ENCODE data around the gene FRY.

Gene FRY

GRCh38 chr13:32017474-32017873 lies 14.1 kb upstream of the FRY start:
- no peak for DNase-seq

- DNase-seq, result peak in 1 of 2 donors; percentile 5
Observed at GRCh38 chr13:32019612-32020233, 11.9 kb upstream of the FRY start.

- DNase-seq, result no peak
Observed at GRCh38 chr13:32021785-32022184, 9.8 kb upstream of the FRY start.

DNA sequence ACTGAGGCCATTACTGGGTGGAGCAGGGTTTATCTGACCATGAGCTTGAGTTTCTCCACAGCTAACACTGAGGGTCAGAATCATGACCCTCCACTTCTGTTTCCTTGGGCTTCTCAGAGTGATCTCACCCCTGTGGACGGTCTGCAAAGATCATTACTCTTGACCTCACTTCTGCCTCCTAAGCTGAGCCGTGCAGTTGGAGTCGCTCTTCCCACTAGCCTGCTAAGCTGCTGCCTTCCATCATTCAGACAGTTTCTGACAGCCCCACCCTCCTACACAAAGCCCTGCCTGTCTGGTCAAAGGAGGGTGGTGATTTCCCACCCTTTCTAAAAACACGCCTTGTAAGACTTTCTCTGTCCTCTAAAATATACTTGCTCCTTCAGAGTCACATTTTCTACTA lies 9.3 kb upstream of the FRY start:
- no peak for DNase-seq

DNA sequence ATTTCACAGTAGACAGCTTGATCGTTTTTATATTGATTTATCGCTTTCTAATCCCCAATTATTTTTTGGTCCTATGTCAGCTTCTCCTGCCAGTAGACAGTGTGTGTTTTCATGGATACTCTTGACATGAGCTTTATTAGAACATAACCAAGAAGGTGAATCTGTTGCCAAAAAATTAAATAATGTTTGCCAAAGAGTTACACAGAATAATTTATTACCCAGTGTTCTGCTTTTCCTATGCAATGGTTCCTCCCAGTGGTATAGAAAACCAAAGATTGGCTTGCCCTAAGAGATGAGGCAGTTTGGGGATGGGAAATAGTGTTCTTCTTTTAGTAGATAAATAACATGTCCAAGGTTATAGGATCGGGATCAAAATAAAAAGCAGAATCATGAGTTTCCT lies 8.5 kb upstream of the FRY start:
- DNase-seq, result no peak

- no peak for DNase-seq
Observed at GRCh38 chr13:32023698-32024097, 7.9 kb upstream of the FRY start.

GRCh38 chr13:32024750-32025149 lies 6.8 kb upstream of the FRY start:
- no peak for DNase-seq

- DNase-seq, result no peak
Observed at GRCh38 chr13:32025730-32026129, 5.8 kb upstream of the FRY start.

DNA sequence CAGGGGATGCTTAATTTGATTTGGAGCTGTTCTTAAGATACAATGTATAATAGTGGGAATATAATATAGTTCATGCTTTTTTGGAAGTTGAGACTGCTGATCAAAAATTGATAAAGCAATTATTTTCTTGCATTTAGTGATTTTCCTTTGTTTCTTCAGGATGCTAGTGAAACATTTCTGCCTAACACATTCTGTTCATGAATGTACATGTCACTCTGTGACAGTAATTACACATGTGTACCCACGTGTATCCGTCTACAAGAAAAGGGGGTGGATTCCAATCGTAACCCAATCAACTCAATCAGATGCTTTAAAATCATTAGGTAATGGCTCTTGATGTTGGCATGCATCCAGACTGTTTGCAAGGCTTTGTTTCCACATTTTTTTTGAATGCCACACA lies 5.0 kb upstream of the FRY start:
- no peak for DNase-seq

- DNase-seq, result no peak
Observed at GRCh38 chr13:32028711-32029110, 2.9 kb upstream of the FRY start.

DNA sequence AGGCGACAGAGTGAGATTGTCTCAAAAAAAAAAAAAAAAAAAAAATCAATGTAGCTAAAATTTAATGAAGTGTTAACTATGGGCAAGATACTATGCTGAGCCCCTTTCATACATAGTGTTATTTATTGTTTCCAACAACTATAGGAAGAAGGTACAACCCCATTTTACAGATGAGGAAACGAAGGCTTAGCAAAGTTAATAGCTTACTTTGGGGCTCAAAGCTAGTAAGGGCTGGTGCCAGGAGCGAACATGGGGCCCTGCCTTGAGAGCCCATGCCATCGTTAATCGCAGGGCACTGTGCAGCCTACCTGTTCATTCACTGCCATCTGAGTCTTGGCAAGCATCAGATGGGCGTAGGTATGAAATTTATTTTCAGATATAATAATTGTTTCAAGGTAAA lies 1.9 kb upstream of the FRY start:
- DNase-seq, result no peak

DNA sequence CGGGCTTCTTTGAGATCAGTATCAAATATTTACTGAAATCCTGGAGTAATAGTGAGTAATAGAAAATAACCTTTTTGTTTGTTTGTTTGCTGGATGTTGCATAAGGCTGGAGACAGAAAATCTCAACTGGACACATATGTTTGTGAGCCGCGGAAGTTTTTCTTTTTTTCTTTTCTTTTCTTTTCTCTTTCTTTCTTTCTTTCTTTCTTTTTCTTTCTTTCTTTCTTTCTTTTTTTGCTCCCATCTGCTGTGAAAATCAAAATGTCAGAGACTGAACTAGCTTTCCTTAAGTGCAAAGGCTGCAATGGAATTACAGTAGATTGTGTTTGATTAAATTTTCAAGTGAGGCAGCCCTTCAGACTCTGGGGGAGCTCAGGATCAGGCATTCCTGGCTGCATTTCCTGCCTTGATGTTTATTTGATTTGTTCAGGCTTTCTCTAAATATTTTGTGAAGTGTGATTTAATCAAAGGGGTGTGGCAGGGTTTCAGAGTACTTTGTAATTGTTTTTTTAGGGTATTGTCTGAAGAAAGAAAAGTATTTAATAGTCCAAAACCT lies 319 bp downstream of the FRY start:
- no peak for DNase-seq

DNA sequence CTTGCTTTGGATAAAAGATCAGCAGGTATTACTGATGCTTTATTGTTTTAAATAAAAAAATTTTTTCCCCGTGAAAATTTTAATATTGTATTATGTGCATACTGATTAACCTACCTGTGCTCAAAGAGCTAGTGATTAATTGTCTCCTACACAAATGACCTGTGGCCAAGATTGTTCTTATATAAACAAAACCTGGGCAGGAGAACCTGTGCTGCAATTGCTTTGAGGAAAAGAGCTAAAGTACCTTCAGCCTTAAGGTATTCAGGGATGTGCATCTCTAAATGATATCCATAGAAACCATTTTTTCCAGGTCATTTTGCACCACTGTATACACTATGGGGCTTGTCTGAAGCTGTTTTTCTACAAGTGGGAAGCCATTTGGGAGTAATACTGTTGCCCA lies 1.2 kb downstream of the FRY start:
- DNase-seq, result no peak

DNA sequence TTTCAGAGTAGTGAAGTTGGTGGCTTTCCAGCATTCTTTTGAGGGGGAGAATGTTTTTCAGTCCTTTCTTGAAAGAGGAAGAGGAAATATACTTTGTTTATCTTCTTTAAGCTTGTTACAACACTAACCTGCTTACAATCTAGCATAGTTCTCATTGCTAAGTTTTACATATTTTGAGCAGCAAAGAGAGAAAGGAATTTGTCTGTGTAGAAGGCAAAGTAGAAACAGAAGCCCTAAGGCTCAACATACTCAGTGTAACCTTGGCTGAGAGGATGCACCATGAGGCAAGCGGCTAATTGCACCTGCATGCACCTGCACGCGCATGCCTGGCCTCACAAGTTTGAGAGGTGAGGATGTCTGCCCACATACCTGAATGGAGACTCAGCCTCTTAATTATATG lies 2.2 kb downstream of the FRY start:
- no peak for DNase-seq

- DNase-seq, result no peak
Observed at GRCh38 chr13:32035716-32036115, 4.1 kb downstream of the FRY start.

GRCh38 chr13:32036126-32036695 lies 4.6 kb downstream of the FRY start:
- DNase-seq, result no peak

- DNase-seq, result no peak
Observed at GRCh38 chr13:32036757-32037156, 5.2 kb downstream of the FRY start.

DNA sequence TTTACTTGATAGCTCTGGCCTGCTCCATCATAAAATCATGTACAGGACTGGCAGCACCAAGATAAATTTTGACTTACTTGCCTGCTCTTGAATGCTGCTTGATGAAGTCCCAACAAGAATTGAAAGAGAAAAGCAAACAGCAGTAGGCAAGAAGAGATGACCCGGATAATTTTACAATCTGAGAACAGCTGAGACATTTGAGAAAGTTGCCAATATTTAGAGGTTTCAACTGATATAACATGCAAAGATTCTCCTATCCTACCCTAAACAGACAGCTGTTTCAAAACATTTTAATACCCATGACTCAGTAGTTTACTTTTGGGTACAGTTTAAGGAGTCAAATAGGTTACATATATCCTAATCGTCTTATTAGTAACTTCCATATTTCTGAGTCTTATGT lies 5.9 kb downstream of the FRY start:
- no peak for DNase-seq

GRCh38 chr13:32038343-32038742 lies 6.8 kb downstream of the FRY start:
- DNase-seq, result no peak

DNA sequence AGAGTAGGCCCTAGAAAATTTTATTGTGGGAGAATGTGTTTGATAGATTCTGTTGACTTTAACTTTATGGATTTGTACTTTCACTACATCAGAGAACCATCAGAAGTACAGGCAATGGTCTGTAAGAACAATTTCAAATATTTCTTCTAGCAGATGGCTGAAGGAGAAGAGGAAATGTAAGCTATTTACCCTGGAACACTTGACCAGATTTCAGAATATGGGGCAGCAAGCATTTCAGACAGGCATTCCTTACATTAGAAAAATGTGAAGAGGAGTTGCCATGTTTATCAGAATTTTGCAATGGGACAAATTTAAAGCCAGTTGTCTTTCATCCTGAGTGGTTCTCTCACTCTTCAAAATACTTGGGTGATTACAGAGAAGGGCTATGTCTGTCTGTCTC lies 7.5 kb downstream of the FRY start:
- no peak for DNase-seq

GRCh38 chr13:32039528-32039927 lies 8.0 kb downstream of the FRY start:
- no peak for DNase-seq

GRCh38 chr13:32040052-32040642 lies 8.6 kb downstream of the FRY start:
- DNase-seq, result no peak

GRCh38 chr13:32040689-32041088 lies 9.1 kb downstream of the FRY start:
- no peak for DNase-seq

- DNase-seq, result no peak
Observed at GRCh38 chr13:32041429-32041828, 9.9 kb downstream of the FRY start.

- no peak for DNase-seq
Observed at GRCh38 chr13:32042551-32042950, 11.0 kb downstream of the FRY start.

All from stimulated activated CD4-positive, alpha-beta T cell treated with anti-CD3 and anti-CD28 coated beads, Interleukin-2, amount 100 ng/mL, for 48 hours (primary cell).